ENCODE measurements around the gene SAMD1.
A peak's percentile ranks its signal among the peaks of the same experiment; 100 is the strongest.
"Not testable (repeated sequence)": the region's sequence is repeated elsewhere in the genome, so short reads cannot be mapped to it uniquely, and the experiment has no call there.

Gene SAMD1

GRCh38 chr19:14058182-14059092, 32.1 kb downstream of the SAMD1 start:
- DNase-seq: no peak

GRCh38 chr19:14056741-14057356, 33.7 kb downstream of the SAMD1 start:
- DNase-seq: no peak

GRCh38 chr19:14056069-14056666, 34.4 kb downstream of the SAMD1 start:
- no peak for DNase-seq

- no peak for DNase-seq
Measured at GRCh38 chr19:14055396-14055795, 35.2 kb downstream of the SAMD1 start.

GRCh38 chr19:14054721-14055120, 35.8 kb downstream of the SAMD1 start:
- no peak for DNase-seq

GRCh38 chr19:14054099-14054498, 36.5 kb downstream of the SAMD1 start:
- no peak for DNase-seq

- DNase-seq: no peak
Measured at GRCh38 chr19:14053500-14053899, 37.1 kb downstream of the SAMD1 start.

GRCh38 chr19:14053032-14053431, 37.5 kb downstream of the SAMD1 start:
- DNase-seq: no peak

- DNase-seq: no peak
Measured at GRCh38 chr19:14052470-14052869, 38.1 kb downstream of the SAMD1 start.

- DNase-seq: no peak
Measured at GRCh38 chr19:14051980-14052379, 38.6 kb downstream of the SAMD1 start.

GRCh38 chr19:14050961-14051360, 39.6 kb downstream of the SAMD1 start:
- DNase-seq: not testable (repeated sequence)

GRCh38 chr19:14050512-14050911, 40.0 kb downstream of the SAMD1 start:
- DNase-seq: no peak

GRCh38 chr19:14048443-14049153, 42.0 kb downstream of the SAMD1 start:
- DNase-seq: no peak

- DNase-seq: not testable (repeated sequence)
Measured at GRCh38 chr19:14047866-14048265, 42.7 kb downstream of the SAMD1 start.

GRCh38 chr19:14042659-14043608, 47.6 kb downstream of the SAMD1 start:
- peak; percentile 42 for DNase-seq

GRCh38 chr19:14039181-14039580, 51.4 kb downstream of the SAMD1 start:
- DNase-seq: no peak
